ENCODE measurements around the gene FLVCR2.

GRCh38 chr14:75619548-75619947 is 41.1 kb downstream of the FLVCR2 start:
- TF ChIP-seq SIN3A (IDR thresholded peaks at IDR 0.05; ENCODE audit: borderline replicate concordance, insufficient read depth, low read length) (no peak), POLR2AphosphoS5 (IDR thresholded peaks at IDR 0.05; ENCODE audit: low read depth, low read length) (no peak)

Data from PFSK-1 (cell line).